AG09309 (cell line): ENCODE results near the gene ZBTB18.

Source experiments
- DNase-seq: peaks from one replicate; pipeline ENCODE4 v3.0.0-alpha.2; 2010; ENCODE audit warnings: low read depth
- H3K4me3 ChIP-seq: 2 replicates; pipeline ENCODE4 v1.5.1; 2011; ENCODE audit warnings: mild to moderate bottlenecking, low read depth, low read length, moderate library complexity; ENCODE audit not compliant: control insufficient read depth
- CTCF ChIP-seq: IDR thresholded peaks from 2 replicates; pipeline ENCODE4 v1.5.1; 2011; ENCODE audit warnings: mild to moderate bottlenecking, low read depth, low read length, inconsistent platforms; ENCODE audit not compliant: insufficient read depth, control insufficient read depth; ENCODE audit errors: missing control alignments

The ZBTB18 gene

GRCh38 chr1:244092293-244092963 is 41.3 kb downstream of the ZBTB18 start:
- TF ChIP-seq CTCF: no peak
- DNase-seq: no peak
- H3K4me3 ChIP-seq: no peak overlapping the region

- DNase-seq: no peak
- H3K4me3 ChIP-seq: no peak overlapping the region
- TF ChIP-seq CTCF: no peak
Observed at GRCh38 chr1:244092964-244093638, 42.0 kb downstream of the ZBTB18 start.

- TF ChIP-seq CTCF: no peak
- no peak overlapping the region for H3K4me3 ChIP-seq
Observed at GRCh38 chr1:244094880-244095528, 43.9 kb downstream of the ZBTB18 start.

DNA sequence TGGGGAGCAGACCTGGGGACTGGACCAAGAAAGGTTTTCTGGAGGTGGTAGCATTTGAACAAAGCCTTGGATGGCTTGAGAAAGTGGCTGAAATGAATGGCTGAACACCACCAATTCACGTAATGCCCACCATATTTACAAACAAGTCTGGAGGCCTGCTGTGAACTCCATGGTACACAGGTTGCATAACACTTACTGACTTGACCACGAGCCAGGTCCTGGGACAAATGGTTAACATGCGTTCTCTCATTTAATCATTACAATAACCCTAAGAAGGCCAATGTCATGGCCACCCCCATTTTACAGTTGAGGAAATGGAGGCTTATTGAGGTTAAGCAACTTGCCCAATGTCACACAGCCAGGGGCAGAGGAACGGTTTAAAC is 44.4 kb downstream of the ZBTB18 start:
- TF ChIP-seq CTCF: no peak
- no peak for DNase-seq
- H3K4me3 ChIP-seq: no peak overlapping the region

More at GRCh38 chr1:244094880-244095528, 43.9 kb downstream of the ZBTB18 start:
- DNase-seq: no peak

- DNase-seq: no peak
Observed at GRCh38 chr1:244096066-244096610, 45.1 kb downstream of the ZBTB18 start.

More at GRCh38 chr1:244096066-244096610, 45.1 kb downstream of the ZBTB18 start:
- H3K4me3 ChIP-seq: no peak overlapping the region
- TF ChIP-seq CTCF: no peak
